GM19452 (cell line): ENCODE measurements around the gene CBR3.

Source experiments
- ATAC-seq: cut with Tn5 transposase; IDR thresholded peaks from one replicate; pipeline ENCODE4 v1.9.1; 2021; ENCODE audit not compliant: unreplicated experiment

The CBR3 gene

DNA sequence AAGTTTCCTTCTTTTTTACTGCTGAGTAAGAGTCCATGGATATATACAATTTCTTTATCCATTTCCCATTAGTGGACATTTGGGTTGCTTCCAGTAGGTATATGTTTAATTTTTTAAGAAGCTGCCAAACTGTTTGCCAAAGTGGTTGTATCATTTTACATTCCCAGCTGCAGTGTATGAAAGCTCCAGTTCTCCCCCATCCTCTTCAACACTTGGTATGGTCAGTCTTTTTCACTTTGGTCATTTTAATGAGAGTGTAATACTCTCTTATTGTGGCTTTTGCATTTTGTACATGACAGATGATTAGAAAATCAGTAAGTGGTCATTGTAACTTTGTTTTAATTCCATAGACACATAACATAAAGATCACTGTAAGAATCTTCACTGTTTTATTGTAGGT is 44.3 kb downstream of the CBR3 start:
- ATAC-seq = no peak

DNA sequence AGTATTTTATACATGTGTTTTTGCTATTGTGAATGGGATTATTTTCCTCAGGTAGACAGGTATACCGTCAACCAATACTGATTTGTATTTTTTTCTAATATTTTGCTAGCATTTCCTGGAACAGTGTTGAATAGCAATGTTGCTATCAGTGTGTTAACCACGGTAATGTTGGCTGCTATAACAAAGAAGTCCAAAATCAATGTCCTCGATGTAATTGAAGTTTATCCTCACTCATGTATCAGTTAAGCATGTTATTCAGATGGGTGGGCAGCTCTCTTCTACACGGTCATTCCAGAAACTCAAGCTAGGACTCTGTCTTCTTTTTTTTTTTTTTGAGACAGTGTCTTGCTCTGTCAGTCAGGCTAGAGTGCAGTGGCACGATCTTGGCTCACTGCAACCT is 46.1 kb downstream of the CBR3 start:
- ATAC-seq = no peak

DNA sequence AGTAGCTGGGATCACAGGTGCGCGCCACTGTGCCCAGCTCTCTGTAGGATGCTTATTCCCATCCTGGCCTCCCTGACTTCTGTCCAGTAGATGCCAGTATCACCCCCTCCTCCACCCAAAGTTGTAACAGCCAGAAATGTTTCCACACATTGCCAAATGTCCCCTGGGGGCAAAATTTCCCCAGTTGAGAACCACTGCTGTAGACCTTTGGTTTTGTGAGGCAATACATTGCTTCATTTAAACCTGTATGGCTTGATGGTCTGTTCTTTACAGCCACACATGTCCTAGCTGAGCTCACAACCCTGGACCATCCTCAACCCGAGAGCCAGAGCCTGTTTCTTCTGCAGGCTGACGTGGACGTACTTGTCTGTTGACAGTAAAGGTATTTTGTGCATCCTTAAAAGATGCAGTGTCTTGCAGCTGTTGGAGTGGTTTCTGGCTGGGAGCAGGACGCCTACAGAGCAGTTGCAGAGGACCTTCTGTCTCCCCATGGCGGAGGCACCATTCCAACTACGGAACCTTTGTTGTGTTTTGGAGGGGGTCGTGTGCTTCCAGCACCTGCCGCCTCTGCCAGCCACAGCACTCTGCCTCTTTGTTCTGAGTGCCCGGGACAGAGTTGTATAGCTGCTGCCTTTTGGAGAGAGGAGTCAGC is 48.4 kb downstream of the CBR3 start:
- ATAC-seq = no peak

- ATAC-seq = no peak
Measured at GRCh38 chr21:36184545-36184944, 49.7 kb downstream of the CBR3 start.

GRCh38 chr21:36185523-36185922 is 50.6 kb downstream of the CBR3 start:
- no peak for ATAC-seq

DNA sequence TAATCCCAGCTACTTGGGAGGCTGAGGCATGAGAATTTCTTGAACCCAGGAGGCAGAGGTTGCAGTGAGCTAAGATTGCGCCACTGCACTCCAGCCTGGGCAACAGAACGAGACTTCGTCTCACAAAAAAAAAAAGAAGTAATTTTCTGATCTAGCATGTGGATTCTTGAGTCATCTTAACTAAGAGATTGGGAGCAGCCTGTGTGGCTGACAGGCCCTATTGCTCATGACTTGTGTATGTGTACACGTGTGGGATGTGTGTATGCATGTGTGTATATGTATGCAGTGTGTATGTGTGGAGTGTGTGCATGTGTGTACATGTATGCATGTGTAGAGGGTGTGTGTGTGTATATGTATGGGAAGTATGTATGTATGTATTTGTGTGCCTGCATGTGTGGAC is 51.2 kb downstream of the CBR3 start:
- no peak for ATAC-seq

DNA sequence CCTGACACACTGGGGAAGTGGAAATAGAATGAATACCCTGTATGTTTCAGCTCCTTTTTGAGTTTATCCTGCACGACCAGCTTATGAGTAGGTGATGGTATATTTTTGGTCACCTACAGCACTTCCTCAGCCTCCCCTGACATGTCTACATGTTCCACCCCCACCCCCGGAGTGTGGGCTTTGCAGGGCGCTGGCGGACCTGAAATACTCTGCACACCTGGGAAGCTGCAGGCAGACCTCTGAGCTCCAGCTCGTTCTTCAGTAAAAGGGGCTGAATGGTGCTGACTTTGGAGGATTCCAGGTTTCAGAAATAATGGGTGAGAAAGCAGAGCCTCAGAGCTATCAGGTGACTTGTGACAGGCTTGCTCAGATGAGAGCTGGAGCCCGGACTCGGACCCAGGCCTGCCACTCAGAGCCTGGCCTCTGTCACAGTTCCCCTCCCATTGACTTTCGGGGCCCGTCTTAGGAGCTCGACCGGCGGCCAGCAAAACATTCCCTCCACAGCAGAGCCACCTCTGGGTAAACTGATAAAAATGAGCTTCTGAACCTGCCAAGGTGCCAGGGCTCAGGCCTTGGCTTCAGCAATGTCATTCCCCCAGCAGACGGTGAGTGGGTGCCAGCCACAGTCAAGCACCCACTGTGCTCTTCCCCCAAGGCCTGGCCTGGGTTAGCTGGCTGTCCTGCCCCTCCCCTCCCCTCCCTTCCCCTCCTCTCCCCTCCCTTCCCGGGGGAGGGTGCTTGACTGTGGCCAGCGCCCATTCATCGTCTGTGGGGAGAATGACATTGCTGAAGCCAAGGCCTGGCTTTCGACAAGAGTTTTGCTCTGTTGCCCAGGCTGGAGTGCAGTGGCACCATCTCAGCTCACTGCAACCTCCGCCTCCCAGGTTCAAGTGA is 51.9 kb downstream of the CBR3 start:
- no peak for ATAC-seq

GRCh38 chr21:36188081-36188681 is 53.3 kb downstream of the CBR3 start:
- no peak for ATAC-seq

GRCh38 chr21:36188937-36189336 is 54.1 kb downstream of the CBR3 start:
- ATAC-seq = no peak

DNA sequence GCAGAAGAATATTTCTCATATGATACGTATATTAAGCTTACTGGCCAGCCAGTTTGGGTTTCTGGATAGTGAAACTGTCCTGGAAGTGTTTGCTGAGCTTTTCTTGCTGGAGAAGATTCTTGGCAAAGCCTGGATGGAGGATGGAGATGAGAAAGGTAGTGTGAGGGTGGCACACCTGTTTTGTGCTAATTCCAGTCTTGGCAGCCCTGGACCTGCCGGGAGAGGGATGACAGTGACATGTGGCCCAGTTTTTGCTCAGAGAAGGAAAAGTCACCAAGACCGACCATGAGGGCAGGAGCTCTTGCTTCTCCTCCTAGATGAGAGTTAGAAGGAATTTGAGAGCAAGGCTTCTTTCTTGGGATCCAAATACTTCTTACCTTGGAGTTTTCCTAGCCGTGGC is 55.9 kb downstream of the CBR3 start:
- no peak for ATAC-seq

DNA sequence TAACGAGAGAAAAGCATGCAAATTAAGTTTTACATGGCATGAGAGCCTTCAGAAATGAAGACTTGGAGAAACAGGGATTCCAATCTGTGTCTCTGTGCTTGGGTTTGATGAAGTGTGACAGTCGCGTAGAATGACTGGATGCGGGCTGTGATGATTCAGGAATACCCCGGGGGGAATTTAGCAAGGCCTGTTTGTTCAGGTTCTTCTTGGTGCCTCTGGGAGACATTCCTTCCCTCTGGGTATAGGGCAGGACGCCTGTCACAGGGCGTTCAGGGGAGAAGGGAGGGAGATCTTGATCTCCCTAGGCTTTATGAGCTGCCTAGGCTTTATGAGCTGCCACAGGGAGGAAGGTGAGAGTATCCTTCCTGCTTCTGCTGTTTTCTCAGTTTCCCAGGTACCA is 58.3 kb downstream of the CBR3 start:
- no peak for ATAC-seq

DNA sequence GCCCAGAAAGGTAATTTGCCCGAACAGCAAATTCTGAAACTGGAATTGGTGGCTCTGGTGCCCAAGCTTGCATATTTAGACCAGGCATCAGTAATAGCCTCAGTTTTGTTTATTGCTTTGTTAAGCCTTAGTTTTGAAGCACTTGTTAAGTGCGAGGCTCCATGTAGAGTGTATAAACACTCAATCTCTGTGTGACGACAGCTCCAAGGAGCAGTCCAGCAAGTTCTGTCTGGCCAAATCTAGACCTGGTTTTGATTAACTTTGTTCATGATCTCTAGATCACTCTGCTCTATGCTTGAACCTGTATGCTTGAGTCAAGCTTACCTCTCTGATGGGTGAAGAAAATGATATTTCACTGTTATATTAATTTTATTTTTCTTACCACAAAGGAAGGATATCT is 59.1 kb downstream of the CBR3 start:
- ATAC-seq = no peak

- ATAC-seq = no peak
Measured at GRCh38 chr21:36195613-36196012, 60.7 kb downstream of the CBR3 start.
